Mesendoderm (in vitro differentiated cells): ENCODE data around the gene RABGAP1L.

Source experiments
- DNase-seq: peaks from one replicate; pipeline ENCODE4 v3.0.0; 2013
- H2AK5ac ChIP-seq: 2 replicates; pipeline ENCODE4 v1.6.1; 2013; ENCODE audit warnings: low read length, inconsistent platforms
- H2BK120ac ChIP-seq: 2 replicates; pipeline ENCODE4 v1.6.1; 2013; ENCODE audit warnings: low read depth, mild to moderate bottlenecking, low read length, moderate library complexity, mixed read lengths
- H2BK15ac ChIP-seq: replicated peaks from 2 replicates; pipeline ENCODE4 v1.6.1; 2013; ENCODE audit warnings: low read depth, mild to moderate bottlenecking, moderate library complexity
- H2BK5ac ChIP-seq: 2 replicates; pipeline ENCODE4 v1.6.1; 2013; ENCODE audit warnings: low read length, inconsistent platforms
- H3K18ac ChIP-seq: 2 replicates; pipeline ENCODE4 v1.6.1; 2013; ENCODE audit warnings: mild to moderate bottlenecking, low read length, mixed read lengths
- H3K23ac ChIP-seq: one replicate; pipeline ENCODE4 v1.6.1; 2013; ENCODE audit warnings: low read length
- H3K27ac ChIP-seq: 2 replicates; pipeline ENCODE4 v1.5.1; 2013; ENCODE audit warnings: low read depth, mild to moderate bottlenecking, inconsistent platforms, low read length, moderate library complexity
- H3K27me3 ChIP-seq: 2 replicates; pipeline ENCODE4 v1.6.1; 2013; ENCODE audit warnings: low read length, control low read depth, mild to moderate bottlenecking, inconsistent platforms; ENCODE audit not compliant: insufficient read depth, poor library complexity
- H3K36me3 ChIP-seq: 2 replicates; pipeline ENCODE4 v1.6.1; 2013; ENCODE audit warnings: low read length, inconsistent platforms; ENCODE audit not compliant: control insufficient read depth, insufficient read depth
- H3K4ac ChIP-seq: one replicate; pipeline ENCODE4 v1.6.1; 2013; ENCODE audit warnings: low read depth, mild to moderate bottlenecking, low read length, moderate library complexity
- H3K4me1 ChIP-seq: 2 replicates; pipeline ENCODE4 v1.6.1; 2013; ENCODE audit warnings: low read depth, low read length, inconsistent platforms; ENCODE audit not compliant: control insufficient read depth
- H3K4me2 ChIP-seq: 2 replicates; pipeline ENCODE4 v1.6.1; 2013; ENCODE audit warnings: low read length
- H3K4me3 ChIP-seq: 2 replicates; pipeline ENCODE4 v1.5.1; 2013; ENCODE audit warnings: mild to moderate bottlenecking, low read length
- H3K56ac ChIP-seq: one replicate; pipeline ENCODE4 v1.6.1; 2013; ENCODE audit warnings: low read length
- H3K79me1 ChIP-seq: 2 replicates; pipeline ENCODE4 v1.6.1; 2013; ENCODE audit warnings: low read length, inconsistent platforms
- H3K79me2 ChIP-seq: 2 replicates; pipeline ENCODE4 v1.6.1; 2013; ENCODE audit warnings: mild to moderate bottlenecking, low read length; ENCODE audit not compliant: control insufficient read depth, insufficient read depth
- H3K9ac ChIP-seq: 2 replicates; pipeline ENCODE4 v1.6.1; 2013; ENCODE audit warnings: low read length, inconsistent platforms
- H4K5ac ChIP-seq: one replicate; pipeline ENCODE4 v1.6.1; 2013; ENCODE audit warnings: low read length
- H4K8ac ChIP-seq: one replicate; pipeline ENCODE4 v1.6.1; 2013; ENCODE audit warnings: low read depth, mild to moderate bottlenecking, control low read depth, low read length, moderate library complexity
- WGBS: extraction: QIAGEN DNeasy Blood & Tissue Kit; methylation state at CpG from one replicate; pipeline ENCODE4 v1.1.7; 2013; ENCODE audit warnings: low lambda C conversion rate, missing lambda C conversion rate; ENCODE audit not compliant: insufficient coverage; ENCODE audit errors: extremely low coverage; 5-methylcytosine and 5-hydroxymethylcytosine counted together

The RABGAP1L gene

GRCh38 chr1:174266991-174267612 is 107.8 kb downstream of the RABGAP1L start:
- WGBS = no CpG with 5 or more reads among the region's 1 CpG
- no peak for DNase-seq
- no peak overlapping the region for H3K18ac ChIP-seq

GRCh38 chr1:174269989-174270651 is 110.8 kb downstream of the RABGAP1L start:
- H3K9ac ChIP-seq = no peak overlapping the region
- H3K79me1 ChIP-seq = no peaks in the 10 kb centered on the region
- no peak for DNase-seq
- H2BK15ac ChIP-seq = no peak overlapping the region
- H3K27me3 ChIP-seq = no peaks in the 10 kb centered on the region
- H3K4me3 ChIP-seq = no peak overlapping the region
- H3K4me1 ChIP-seq = no peaks in the 10 kb centered on the region
- no peaks in the 10 kb centered on the region for H3K36me3 ChIP-seq
- H3K18ac ChIP-seq = no peak overlapping the region
- no peak overlapping the region for H4K5ac ChIP-seq
- H3K4me2 ChIP-seq = no peak overlapping the region
- H3K56ac ChIP-seq = no peak overlapping the region
- H3K23ac ChIP-seq = no peak overlapping the region
- no peak overlapping the region for H2BK5ac ChIP-seq
- H3K79me2 ChIP-seq = no peaks in the 10 kb centered on the region
- H4K8ac ChIP-seq = no peak overlapping the region
- no peak overlapping the region for H2AK5ac ChIP-seq
- H3K4ac ChIP-seq = no peak overlapping the region
- H3K27ac ChIP-seq = no peak overlapping the region
- H2BK120ac ChIP-seq = no peak overlapping the region
- WGBS = no CpG with 5 or more reads among the region's 1 CpG

More at GRCh38 chr1:174266991-174267612, 107.8 kb downstream of the RABGAP1L start:
- Histone ChIP-seq H3K79me2 (no peaks in the 10 kb centered on the region), H2BK5ac (no peak overlapping the region), H3K27me3 (no peaks in the 10 kb centered on the region), H4K8ac (no peak overlapping the region), H3K27ac (no peak overlapping the region), H2AK5ac (no peak overlapping the region), H3K9ac (no peak overlapping the region), H2BK15ac (no peak overlapping the region), H3K79me1 (no peaks in the 10 kb centered on the region), H3K4me1 (no peaks in the 10 kb centered on the region), H3K4me2 (no peak overlapping the region), H3K4ac (no peak overlapping the region), H3K4me3 (no peak overlapping the region), H4K5ac (no peak overlapping the region), H3K23ac (no peak overlapping the region), H2BK120ac (no peak overlapping the region), H3K56ac (no peak overlapping the region), H3K36me3 (no peaks in the 10 kb centered on the region)

- H3K79me1 ChIP-seq = no peaks in the 10 kb centered on the region
- H3K9ac ChIP-seq = no peak overlapping the region
Measured at GRCh38 chr1:174273190-174273589, 113.9 kb downstream of the RABGAP1L start.

GRCh38 chr1:174273776-174274175 is 114.5 kb downstream of the RABGAP1L start:
- no peak overlapping the region for H2AK5ac ChIP-seq
- no peaks in the 10 kb centered on the region for H3K27me3 ChIP-seq
- H3K79me1 ChIP-seq = no peaks in the 10 kb centered on the region
- H4K5ac ChIP-seq = no peak overlapping the region
- no peak overlapping the region for H2BK15ac ChIP-seq
- no peak overlapping the region for H3K4me2 ChIP-seq
- H3K36me3 ChIP-seq = no peaks in the 10 kb centered on the region
- no peak overlapping the region for H3K56ac ChIP-seq
- no peak overlapping the region for H2BK120ac ChIP-seq
- no peaks in the 10 kb centered on the region for H3K79me2 ChIP-seq
- H3K23ac ChIP-seq = no peak overlapping the region
- H3K4me3 ChIP-seq = no peak overlapping the region
- H3K4ac ChIP-seq = no peak overlapping the region
- no peak overlapping the region for H4K8ac ChIP-seq
- no peak overlapping the region for H3K18ac ChIP-seq
- H3K9ac ChIP-seq = no peak overlapping the region
- no peaks in the 10 kb centered on the region for H3K4me1 ChIP-seq
- H3K27ac ChIP-seq = no peak overlapping the region
- no peak for DNase-seq
- no peak overlapping the region for H2BK5ac ChIP-seq

More at GRCh38 chr1:174273190-174273589, 113.9 kb downstream of the RABGAP1L start:
- Histone ChIP-seq H3K4me1 (no peaks in the 10 kb centered on the region), H3K18ac (no peak overlapping the region), H4K5ac (no peak overlapping the region), H3K27me3 (no peaks in the 10 kb centered on the region), H3K4me3 (no peak overlapping the region), H2AK5ac (no peak overlapping the region), H3K36me3 (no peaks in the 10 kb centered on the region), H3K23ac (no peak overlapping the region), H2BK120ac (no peak overlapping the region), H3K56ac (no peak overlapping the region), H3K79me2 (no peaks in the 10 kb centered on the region), H2BK15ac (no peak overlapping the region), H3K4ac (no peak overlapping the region), H4K8ac (no peak overlapping the region), H3K27ac (no peak overlapping the region), H2BK5ac (no peak overlapping the region), H3K4me2 (no peak overlapping the region)
- no peak for DNase-seq

GRCh38 chr1:174274452-174274851 is 115.1 kb downstream of the RABGAP1L start:
- Histone ChIP-seq H3K4ac (no peak overlapping the region), H3K9ac (no peak overlapping the region), H4K8ac (no peak overlapping the region), H2BK5ac (no peak overlapping the region), H2BK15ac (no peak overlapping the region), H3K36me3 (no peaks in the 10 kb centered on the region), H3K56ac (no peak overlapping the region), H3K27me3 (no peaks in the 10 kb centered on the region), H3K23ac (no peak overlapping the region), H3K4me1 (no peaks in the 10 kb centered on the region), H3K4me3 (no peak overlapping the region), H2BK120ac (no peak overlapping the region), H3K4me2 (no peak overlapping the region), H4K5ac (no peak overlapping the region), H3K79me2 (no peaks in the 10 kb centered on the region), H2AK5ac (no peak overlapping the region), H3K79me1 (no peaks in the 10 kb centered on the region), H3K18ac (no peak overlapping the region), H3K27ac (no peak overlapping the region)
- DNase-seq = no peak
- no CpG with 5 or more reads among the region's 3 CpGs for WGBS

GRCh38 chr1:174274884-174275283 is 115.6 kb downstream of the RABGAP1L start:
- H3K4me1 ChIP-seq = no peaks in the 10 kb centered on the region
- no peaks in the 10 kb centered on the region for H3K79me1 ChIP-seq
- H2AK5ac ChIP-seq = no peak overlapping the region
- no peak overlapping the region for H3K23ac ChIP-seq
- H4K5ac ChIP-seq = no peak overlapping the region
- no peaks in the 10 kb centered on the region for H3K79me2 ChIP-seq
- no peak overlapping the region for H3K27ac ChIP-seq
- DNase-seq = no peak
- no peak overlapping the region for H3K4ac ChIP-seq
- H2BK15ac ChIP-seq = no peak overlapping the region
- WGBS = no CpG with 5 or more reads among the region's 2 CpGs
- H3K4me2 ChIP-seq = no peak overlapping the region
- no peak overlapping the region for H3K4me3 ChIP-seq
- H3K56ac ChIP-seq = no peak overlapping the region
- no peak overlapping the region for H2BK120ac ChIP-seq
- H3K36me3 ChIP-seq = no peaks in the 10 kb centered on the region
- no peak overlapping the region for H3K18ac ChIP-seq
- no peak overlapping the region for H2BK5ac ChIP-seq
- H4K8ac ChIP-seq = no peak overlapping the region
- no peaks in the 10 kb centered on the region for H3K27me3 ChIP-seq
- H3K9ac ChIP-seq = no peak overlapping the region
